ENCODE data around the gene MAPK9.

Gene MAPK9

DNA sequence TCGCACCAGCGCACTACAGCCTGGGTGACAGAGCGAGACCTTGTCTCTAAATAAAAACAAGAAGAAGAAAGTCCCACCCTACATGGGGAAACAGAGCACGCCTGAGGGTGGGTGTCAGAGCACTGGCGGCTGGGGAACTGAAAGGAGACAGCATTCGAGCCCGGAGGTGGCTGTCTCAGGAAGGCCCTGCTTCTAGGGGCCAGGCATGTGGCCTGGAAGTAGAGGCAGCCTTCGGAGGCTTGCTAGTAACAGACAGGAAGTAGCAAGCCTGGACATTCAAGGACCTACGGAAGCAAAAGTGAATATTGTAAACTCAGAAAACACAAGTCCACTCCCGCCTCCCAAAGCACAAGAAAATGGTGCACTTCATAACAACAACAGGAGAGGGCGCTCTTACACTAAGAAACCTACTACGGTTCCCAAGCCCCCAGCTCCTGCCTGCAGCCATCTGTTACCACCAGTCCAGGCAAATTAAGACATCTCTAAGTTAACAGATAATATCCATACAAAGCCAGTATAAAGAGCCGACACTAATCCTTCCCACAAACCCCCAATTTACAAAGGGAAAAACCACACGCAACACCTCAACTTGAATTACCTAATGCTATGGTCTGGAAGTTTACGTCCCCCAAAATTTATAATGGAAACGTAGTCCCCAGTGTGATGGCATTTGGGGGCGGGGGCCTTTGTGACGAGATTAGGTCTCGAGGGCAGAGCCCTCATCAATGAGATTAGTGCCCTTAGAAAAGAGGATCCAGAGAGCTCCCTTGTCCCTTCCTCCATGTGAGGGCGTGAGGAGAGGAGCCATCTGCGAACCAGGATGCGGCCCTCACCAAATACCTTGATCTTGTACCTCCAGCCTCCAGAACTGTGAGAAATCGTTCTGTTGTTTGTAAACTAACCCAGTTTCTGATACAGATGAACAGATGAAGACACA is 90.6 kb downstream of the MAPK9 start:
- DNase-seq = no peak

DNA sequence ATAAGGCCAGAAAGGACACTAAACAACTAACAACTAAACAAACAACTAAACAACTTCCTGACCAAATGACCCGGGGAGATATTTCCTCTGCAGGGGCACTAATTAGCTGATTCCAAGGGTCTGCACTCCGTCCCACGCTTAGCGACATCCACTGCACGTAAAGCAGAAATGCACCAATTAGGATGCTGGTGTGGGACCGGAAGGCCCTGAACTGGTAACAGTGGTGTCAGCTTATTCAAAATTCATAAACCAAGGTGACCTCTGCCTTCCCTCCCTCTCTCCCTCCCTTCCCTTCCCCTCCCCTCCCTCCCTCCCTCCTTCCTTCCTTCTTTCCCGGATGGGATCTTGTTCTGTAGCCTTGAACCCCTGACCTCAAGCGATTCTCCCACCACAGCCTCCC is 92.5 kb downstream of the MAPK9 start:
- DNase-seq = no peak

- DNase-seq = no peak
Observed at GRCh38 chr5:180198208-180198607, 93.7 kb downstream of the MAPK9 start.

DNA sequence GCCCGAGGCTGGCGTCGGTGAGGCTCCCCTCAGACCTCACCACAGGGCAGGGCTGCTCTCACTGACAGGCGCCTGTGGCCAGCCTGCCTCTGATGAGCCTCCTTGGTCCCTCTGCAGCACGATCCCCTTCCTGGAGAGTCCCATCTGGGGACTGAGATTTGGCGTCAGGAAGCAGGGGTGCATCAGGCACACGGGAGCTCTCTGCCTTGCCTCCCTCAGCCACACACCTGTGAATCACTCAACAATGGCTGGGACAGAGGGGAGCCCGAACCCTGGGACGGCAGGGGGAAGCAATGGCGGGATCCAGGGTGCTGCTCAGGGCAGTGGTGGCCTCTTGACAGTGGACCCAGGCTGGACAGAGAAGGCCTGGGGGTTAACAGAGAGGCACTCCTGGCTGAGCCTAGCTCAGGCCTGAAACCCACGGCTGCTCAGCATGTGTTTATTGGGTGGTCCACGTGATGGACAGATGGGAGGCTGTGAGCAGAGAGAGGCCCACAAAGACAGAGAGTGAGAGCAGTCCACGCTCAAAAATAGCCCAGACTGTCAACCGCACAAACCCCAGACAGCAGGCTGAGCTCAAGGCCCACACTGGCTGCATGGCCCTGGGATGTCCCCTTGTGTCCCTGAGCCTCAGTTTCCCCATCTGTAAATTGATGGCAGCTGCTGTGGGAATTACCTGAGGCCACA is 94.7 kb downstream of the MAPK9 start:
- no peak for DNase-seq

DNA sequence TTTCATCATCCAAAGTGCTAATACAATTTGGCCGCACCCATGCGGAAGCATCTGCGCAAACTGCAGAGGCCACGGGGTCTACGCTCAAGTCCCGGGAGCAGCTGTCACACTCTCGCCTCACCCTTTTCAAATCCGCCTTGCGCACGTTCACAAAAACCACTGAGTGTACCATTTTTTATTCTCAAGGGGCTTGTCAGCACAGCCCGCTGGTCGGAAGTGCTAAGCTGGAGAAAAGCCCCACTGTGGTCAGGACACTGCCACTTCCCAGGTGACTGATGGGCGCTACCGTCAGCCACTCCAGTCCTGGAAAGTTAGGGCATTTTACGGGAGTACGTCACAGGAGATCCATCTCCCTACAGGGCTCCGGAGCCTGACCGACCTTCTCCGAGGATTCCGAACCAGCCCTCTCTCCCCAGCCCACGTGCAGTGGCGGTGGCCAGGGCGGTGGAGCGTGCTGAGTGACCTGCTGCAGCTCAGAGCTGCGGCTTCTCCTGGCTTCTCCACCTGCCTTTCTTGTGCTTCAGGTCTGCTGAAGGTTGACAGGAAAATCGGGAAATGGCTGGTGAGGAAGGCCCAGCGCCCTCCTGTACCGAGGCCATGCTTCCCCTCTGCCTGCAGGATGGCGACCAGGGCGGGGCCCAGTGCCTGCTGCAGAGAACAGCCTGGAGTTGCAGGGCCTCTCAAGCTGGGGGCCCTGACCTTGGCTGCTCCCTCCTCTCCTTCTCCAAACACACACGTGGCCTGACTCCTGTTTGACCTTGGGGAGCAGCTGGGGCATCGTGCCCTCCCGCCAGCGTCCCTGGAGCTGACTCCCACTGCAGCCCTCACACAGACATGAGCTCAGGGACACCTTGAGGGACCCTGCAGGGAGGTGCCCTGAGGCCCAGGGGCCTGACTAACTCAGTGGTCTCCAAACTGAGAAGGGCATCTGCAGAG is 97.2 kb downstream of the MAPK9 start:
- no peak for DNase-seq

DNA sequence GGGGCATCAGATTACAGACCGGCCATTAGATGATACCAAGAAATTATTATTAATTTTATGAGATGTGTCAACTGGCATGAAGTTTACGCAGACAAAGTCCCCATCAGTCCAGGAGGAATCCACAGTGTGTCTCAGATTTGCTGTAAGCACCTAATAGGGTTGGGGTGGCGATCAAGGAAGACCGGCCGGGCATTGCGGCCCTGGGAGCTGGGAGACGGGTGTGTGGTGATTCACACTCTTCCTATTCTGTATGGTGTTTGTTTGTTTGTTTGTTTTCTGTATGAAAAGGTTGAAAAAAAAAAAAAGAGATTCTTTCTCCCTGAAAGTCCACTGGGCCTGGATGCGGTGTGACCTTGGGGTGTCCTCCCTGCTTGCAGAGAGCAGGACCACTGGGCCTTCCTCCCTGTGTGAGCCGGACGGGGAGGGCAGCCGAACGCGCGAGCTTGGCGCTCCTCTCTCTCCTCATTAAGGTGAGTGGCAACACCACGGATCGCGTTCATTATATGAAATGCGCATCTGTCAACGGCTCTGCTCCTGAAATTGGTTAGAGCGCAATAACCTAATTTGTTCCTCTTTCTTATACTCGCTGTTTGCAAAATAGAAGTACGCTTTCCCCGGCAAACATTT is 98.0 kb downstream of the MAPK9 start:
- no peak for DNase-seq

DNA sequence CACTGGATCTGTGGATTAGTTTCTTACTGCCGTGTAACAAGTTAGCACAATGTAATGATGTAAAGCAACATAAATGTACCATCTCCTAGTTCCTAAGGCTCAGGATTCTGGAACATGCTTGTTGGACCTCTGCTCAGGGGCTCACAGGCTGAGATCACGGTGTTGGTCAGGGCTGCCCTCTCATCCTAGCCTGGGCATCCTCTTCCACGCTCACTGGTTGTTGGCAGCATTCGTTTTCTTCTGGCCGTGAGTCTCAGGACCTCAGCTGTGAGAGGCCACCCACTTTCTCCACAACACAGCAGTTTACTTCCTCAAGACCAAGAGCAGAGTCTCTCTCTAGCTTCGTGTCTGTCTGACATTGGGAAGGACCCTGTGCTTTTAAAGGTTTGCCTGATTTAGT is 100.2 kb downstream of the MAPK9 start:
- no peak for DNase-seq

GRCh38 chr5:180187767-180188166 is 104.1 kb downstream of the MAPK9 start:
- DNase-seq = no peak
